H1 (cell line): Measurements from ENCODE around the gene DEUP1. TPM values are rescaled to one million over a fixed set of nuclear protein-coding genes. Genes with fewer than 3 reads are reported as not detected.

Experiments
- CREB1 ChIP-seq: IDR thresholded peaks from 2 replicates; pipeline ENCODE4 v1.6.1; 2012; ENCODE audit warnings: inconsistent platforms
- CTBP2 ChIP-seq: IDR thresholded peaks from 2 replicates; pipeline ENCODE4 v1.7.0; 2011; ENCODE audit warnings: borderline replicate concordance, mild to moderate bottlenecking, moderate library complexity, mixed read lengths, low read length; ENCODE audit not compliant: insufficient read depth, insufficient read length
- MAX ChIP-seq: IDR thresholded peaks from 2 replicates; pipeline ENCODE4 v1.6.1; 2012; ENCODE audit warnings: inconsistent platforms
- TAF7 ChIP-seq: optimal IDR thresholded peaks from 2 replicates; pipeline ENCODE3; 2011; ENCODE audit warnings: low read depth, mild to moderate bottlenecking, inconsistent platforms, low read length, moderate library complexity, borderline replicate concordance
- polyA plus RNA-seq, 7 experiments: library from polyadenylated mRNA; depleted of rRNA in 3 of 7; stranded (reverse) in 5 of 7; unstranded in 2 of 7; fragments of >200 nt in 5 of 7; fragments of 200-250 nt in 2 of 7; gene quantifications; 1 replicate in 5 of 7; 2 replicates in 1 of 7; 4 replicates in 1 of 7; pipeline versions ENCODE4 v1.2.1 to v1.2.3, GENCODE V29; 2011 to 2013; ENCODE audit warnings: missing spikeins in 2 of 7, mixed read lengths in 2 of 7
- total RNA-seq: library from RNA; stranded (reverse); fragmentation: NEBNext Ultra II Directional; extraction: Animal tissue kit (Norgen Biotek cat#: 25700); gene quantifications from 2 replicates; pipeline ENCODE4 v1.2.1, GENCODE V29; 2021
- TF ChIP-seq, protein P1 (sequence below): fragments of 300-600 bp; sonication (generic); IDR thresholded peaks from 2 replicates; pipeline ENCODE4 v1.7.1; 2012; ENCODE audit warnings: low read length, moderate library complexity, mild to moderate bottlenecking, inconsistent platforms; ENCODE audit not compliant: insufficient replicate concordance
- TF ChIP-seq, protein P2 (sequence below): IDR thresholded peaks from 2 replicates; pipeline ENCODE4 v1.6.1; 2012; ENCODE audit warnings: low read length, inconsistent platforms

DEUP1 gene
- total and polyA plus RNA-seq, 2 of the 8 experiments (the other 6 are each of a cell fraction or from before 2014, with no cell fraction given) = 0.45 TPM; not detected in 1

- TF ChIP-seq, protein P1, sequence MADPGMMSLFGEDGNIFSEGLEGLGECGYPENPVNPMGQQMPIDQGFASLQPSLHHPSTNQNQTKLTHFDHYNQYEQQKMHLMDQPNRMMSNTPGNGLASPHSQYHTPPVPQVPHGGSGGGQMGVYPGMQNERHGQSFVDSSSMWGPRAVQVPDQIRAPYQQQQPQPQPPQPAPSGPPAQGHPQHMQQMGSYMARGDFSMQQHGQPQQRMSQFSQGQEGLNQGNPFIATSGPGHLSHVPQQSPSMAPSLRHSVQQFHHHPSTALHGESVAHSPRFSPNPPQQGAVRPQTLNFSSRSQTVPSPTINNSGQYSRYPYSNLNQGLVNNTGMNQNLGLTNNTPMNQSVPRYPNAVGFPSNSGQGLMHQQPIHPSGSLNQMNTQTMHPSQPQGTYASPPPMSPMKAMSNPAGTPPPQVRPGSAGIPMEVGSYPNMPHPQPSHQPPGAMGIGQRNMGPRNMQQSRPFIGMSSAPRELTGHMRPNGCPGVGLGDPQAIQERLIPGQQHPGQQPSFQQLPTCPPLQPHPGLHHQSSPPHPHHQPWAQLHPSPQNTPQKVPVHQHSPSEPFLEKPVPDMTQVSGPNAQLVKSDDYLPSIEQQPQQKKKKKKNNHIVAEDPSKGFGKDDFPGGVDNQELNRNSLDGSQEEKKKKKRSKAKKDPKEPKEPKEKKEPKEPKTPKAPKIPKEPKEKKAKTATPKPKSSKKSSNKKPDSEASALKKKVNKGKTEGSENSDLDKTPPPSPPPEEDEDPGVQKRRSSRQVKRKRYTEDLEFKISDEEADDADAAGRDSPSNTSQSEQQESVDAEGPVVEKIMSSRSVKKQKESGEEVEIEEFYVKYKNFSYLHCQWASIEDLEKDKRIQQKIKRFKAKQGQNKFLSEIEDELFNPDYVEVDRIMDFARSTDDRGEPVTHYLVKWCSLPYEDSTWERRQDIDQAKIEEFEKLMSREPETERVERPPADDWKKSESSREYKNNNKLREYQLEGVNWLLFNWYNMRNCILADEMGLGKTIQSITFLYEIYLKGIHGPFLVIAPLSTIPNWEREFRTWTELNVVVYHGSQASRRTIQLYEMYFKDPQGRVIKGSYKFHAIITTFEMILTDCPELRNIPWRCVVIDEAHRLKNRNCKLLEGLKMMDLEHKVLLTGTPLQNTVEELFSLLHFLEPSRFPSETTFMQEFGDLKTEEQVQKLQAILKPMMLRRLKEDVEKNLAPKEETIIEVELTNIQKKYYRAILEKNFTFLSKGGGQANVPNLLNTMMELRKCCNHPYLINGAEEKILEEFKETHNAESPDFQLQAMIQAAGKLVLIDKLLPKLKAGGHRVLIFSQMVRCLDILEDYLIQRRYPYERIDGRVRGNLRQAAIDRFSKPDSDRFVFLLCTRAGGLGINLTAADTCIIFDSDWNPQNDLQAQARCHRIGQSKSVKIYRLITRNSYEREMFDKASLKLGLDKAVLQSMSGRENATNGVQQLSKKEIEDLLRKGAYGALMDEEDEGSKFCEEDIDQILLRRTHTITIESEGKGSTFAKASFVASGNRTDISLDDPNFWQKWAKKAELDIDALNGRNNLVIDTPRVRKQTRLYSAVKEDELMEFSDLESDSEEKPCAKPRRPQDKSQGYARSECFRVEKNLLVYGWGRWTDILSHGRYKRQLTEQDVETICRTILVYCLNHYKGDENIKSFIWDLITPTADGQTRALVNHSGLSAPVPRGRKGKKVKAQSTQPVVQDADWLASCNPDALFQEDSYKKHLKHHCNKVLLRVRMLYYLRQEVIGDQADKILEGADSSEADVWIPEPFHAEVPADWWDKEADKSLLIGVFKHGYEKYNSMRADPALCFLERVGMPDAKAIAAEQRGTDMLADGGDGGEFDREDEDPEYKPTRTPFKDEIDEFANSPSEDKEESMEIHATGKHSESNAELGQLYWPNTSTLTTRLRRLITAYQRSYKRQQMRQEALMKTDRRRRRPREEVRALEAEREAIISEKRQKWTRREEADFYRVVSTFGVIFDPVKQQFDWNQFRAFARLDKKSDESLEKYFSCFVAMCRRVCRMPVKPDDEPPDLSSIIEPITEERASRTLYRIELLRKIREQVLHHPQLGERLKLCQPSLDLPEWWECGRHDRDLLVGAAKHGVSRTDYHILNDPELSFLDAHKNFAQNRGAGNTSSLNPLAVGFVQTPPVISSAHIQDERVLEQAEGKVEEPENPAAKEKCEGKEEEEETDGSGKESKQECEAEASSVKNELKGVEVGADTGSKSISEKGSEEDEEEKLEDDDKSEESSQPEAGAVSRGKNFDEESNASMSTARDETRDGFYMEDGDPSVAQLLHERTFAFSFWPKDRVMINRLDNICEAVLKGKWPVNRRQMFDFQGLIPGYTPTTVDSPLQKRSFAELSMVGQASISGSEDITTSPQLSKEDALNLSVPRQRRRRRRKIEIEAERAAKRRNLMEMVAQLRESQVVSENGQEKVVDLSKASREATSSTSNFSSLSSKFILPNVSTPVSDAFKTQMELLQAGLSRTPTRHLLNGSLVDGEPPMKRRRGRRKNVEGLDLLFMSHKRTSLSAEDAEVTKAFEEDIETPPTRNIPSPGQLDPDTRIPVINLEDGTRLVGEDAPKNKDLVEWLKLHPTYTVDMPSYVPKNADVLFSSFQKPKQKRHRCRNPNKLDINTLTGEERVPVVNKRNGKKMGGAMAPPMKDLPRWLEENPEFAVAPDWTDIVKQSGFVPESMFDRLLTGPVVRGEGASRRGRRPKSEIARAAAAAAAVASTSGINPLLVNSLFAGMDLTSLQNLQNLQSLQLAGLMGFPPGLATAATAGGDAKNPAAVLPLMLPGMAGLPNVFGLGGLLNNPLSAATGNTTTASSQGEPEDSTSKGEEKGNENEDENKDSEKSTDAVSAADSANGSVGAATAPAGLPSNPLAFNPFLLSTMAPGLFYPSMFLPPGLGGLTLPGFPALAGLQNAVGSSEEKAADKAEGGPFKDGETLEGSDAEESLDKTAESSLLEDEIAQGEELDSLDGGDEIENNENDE = no peak
- no peak for TF ChIP-seq TAF7
- TF ChIP-seq CREB1 = no peak
- TF ChIP-seq MAX = no peak
- no peak for TF ChIP-seq CTBP2
- TF ChIP-seq, protein P2, sequence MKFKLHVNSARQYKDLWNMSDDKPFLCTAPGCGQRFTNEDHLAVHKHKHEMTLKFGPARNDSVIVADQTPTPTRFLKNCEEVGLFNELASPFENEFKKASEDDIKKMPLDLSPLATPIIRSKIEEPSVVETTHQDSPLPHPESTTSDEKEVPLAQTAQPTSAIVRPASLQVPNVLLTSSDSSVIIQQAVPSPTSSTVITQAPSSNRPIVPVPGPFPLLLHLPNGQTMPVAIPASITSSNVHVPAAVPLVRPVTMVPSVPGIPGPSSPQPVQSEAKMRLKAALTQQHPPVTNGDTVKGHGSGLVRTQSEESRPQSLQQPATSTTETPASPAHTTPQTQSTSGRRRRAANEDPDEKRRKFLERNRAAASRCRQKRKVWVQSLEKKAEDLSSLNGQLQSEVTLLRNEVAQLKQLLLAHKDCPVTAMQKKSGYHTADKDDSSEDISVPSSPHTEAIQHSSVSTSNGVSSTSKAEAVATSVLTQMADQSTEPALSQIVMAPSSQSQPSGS = no peak
These were observed 41.8 kb upstream of the DEUP1 start (continued) for GRCh38 chr11:93288767-93289166.
